Stimulated activated CD4-positive, alpha-beta T cell treated with anti-CD3 and anti-CD28 coated beads, TNF-alpha, amount 100 ng/mL, for 24 hours (primary cell): ENCODE data around the gene TPM1.

ENCODE experiments used
- DNase-seq, 3 experiments: peaks; one replicate each; pipeline ENCODE4 v3.0.0-alpha.2; 2020; ENCODE audit warnings: low read depth in 3 of 3

TPM1 gene

GRCh38 chr15:63016234-63016633 lies 26.3 kb upstream of the TPM1 start:
- DNase-seq, result no peak

GRCh38 chr15:63018639-63019038 lies 23.9 kb upstream of the TPM1 start:
- no peak for DNase-seq

- DNase-seq, result no peak
These were observed 22.9 kb upstream of the TPM1 start for GRCh38 chr15:63019511-63020109.

GRCh38 chr15:63020128-63020527 lies 22.4 kb upstream of the TPM1 start:
- DNase-seq, result no peak

DNA sequence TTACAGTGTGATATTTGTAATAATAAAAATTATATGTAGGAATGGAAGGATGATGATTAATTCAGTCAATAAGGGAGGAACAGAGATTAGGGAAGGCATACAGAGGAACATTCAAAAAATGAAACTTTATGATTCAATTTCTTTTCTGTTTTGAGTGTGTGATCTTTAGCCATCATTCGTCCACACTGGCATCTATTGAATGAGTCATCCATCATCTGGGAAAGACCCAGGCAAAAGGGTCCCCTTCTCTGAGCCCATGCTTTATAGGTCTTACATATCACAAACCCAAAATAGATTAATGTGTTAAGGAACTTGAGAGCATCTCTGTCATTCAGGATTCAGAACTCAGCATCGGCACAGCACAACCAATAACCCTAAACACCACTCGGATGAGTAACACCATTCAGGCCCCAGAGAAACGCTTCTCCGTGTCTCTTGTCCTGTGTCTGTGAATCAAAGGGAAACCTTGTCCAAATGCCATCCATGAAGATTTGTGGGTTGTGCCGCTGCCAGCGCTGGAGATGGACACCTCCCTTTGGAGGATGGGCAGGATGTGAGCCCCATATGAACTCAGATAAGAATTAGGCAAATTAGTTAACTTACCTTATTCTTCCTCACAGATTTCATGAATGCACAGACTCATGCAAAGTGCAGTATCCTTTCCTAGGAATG lies 21.7 kb upstream of the TPM1 start:
- no peak for DNase-seq

GRCh38 chr15:63022181-63022580 lies 20.4 kb upstream of the TPM1 start:
- no peak for DNase-seq

DNA sequence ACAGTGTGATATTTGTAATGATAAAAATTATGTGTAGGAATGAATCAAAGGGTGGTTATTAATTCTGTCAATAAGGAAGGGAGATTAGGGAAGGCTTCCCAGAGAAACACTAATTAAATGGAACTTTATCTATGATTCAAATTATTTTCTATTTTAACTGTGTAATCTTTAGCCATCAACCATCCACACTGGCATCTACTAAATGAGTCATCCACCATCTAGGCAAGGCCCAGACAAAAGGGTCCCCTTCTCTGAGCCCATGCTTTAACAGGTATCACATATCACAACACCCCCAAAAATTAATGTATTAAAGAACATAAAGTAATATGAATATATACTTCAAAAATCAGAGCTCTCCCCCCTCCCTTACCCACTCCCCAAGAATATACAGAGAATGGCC lies 19.9 kb upstream of the TPM1 start:
- DNase-seq, result no peak

DNA sequence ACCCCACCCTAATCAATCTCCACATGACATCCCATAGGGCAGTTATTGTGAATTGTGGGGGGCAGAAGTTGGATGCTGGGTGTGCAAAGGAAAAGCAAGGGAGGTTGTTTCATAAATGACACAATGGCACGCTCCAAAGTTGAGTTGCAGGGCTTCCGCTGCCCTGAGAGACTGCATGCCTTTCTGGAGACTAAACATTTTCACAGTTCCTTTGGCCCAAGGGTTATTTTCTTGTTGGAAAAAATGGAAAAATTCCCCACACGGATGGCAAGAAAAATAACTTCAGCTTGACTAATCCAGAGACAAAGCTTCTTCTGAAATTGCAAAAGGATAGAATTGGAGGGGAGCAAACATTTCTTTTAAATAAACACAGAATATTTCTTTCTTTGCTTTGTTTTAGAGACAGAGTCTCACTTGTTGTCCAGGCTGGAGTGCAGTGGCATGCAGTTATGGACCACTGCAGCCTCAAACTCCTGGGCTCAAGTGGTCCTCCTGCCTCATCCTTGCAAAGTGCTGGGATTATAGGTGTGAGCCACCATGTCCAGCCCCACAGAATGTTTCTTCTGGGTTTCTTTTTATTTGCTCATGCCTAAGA lies 19.1 kb upstream of the TPM1 start:
- no peak for DNase-seq

DNA sequence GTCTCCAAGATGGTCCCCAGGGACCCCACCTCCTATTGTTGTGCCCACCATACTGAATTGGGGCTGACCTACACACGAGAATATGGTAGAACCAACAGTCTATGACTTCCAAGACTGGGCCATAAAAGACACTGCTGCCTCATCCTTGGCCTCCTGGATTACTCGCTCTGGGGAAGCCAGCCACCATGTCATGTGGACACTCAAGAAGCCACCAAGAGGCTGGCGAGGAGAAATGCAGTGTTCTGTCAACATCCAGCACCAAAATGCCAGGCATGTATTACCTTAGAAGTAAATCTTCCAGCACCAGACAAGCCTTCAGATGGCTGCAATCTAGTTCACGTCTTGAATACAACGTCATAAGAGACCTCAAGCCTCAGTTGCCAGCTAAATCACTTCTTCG lies 17.1 kb upstream of the TPM1 start:
- no peak for DNase-seq

DNA sequence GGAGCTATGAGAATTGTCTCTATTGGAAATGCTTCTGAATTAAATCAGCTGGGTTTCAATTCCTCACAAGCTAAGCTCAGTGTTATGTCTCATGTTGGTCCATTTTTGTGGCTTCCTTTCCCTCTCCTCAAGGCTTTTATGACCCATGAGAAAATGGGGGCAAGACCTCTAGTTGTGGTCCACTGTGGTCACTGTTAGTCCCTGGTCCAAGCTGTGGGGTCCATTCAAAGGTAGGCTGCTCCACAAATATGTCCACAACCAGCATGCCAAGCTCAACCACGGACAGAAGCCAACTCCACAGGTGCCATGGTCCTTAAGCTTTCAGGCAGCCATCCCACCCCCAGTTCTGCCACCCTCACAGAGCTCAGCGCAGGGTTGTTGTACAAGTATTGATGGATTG lies 14.9 kb upstream of the TPM1 start:
- DNase-seq, result no peak

- DNase-seq, result no peak
These were observed 14.0 kb upstream of the TPM1 start for GRCh38 chr15:63028442-63029110.

DNA sequence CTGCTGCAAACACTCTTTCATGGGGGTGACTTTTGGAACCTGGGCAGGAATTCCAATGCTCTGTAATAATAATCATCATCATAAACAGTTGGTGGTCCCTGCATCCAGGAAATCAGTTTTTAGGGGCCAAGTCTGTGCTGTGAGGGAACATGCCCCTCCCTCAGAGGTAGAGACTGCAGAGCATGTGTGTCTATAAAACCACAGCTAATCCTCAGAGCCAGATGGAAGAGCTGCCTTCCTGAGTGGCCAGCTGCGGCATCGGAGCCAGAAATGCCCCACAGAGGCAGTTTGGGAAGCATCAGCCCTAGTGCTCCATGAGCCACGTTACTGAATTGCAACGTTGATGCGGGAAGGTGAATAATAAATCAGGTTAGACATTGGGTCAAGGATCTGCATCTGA lies 12.9 kb upstream of the TPM1 start:
- no peak for DNase-seq

DNA sequence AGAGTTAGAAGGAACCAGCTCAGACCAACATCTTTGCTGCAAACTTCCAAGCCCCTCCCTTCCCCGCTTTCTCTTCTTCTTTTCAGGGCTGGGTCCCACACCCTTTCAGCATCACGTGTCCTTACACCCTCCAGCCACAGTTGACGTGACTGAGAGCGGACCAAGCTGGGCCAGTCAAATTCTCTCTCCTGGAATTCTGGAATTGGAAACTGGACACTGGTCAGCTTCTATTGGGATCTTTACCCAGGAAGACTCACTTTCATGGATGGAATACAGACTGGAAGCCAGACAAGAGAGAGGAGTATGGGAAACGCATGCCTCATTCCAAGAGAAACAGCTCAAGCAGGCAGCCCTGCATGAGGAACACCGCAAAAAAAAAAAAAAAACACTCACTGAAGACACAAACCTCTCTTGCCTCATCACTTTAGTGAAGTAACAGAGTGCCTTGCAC lies 12.4 kb upstream of the TPM1 start:
- DNase-seq, result no peak

GRCh38 chr15:63034578-63034977 lies 8.0 kb upstream of the TPM1 start:
- no peak for DNase-seq

DNA sequence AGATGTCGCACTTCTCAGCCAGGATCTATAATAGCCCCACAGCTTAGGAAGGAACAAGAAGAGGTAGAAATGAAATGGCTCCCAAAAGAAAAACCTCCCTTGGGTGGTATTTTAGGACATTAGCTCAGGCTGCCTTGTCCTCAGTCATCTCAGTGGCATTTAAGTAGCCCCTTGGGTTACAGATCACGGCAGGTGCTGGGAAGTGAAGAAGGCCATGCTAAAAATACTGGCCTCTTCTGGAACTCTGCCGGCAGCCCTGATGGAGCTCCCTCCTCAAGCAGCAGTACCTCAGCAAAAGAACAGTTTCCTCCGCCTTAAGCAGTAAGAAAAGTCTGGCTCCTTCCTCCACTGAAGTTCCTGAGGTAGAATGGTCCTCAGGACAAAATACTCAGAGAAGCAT lies 7.3 kb upstream of the TPM1 start:
- DNase-seq, result no peak

DNA sequence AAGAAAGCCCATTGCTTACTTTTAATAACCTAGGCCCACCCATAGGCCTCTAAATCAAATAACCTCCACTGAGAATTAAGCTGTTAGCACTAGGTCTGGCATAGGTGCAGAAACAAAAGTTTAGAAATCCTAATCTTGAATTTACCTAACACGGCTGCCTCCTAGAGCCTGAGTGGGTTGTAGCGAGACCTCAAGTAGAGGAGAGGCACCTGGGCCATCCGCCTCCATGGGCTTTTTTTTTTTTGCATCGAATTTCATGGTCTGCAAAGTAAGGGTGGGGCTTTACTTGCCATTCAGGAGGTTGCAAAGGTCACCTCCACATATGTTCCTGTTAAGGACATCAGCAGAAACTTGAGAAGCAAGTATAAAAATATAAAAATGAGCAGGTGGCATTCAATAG lies 6.6 kb upstream of the TPM1 start:
- no peak for DNase-seq

GRCh38 chr15:63037976-63038720 lies 4.4 kb upstream of the TPM1 start:
- DNase-seq, result no peak

- DNase-seq, result no peak
These were observed 3.4 kb upstream of the TPM1 start for GRCh38 chr15:63038926-63039673.

GRCh38 chr15:63039811-63040210 lies 2.7 kb upstream of the TPM1 start:
- DNase-seq, result no peak

GRCh38 chr15:63040509-63040908 lies 2.0 kb upstream of the TPM1 start:
- no peak for DNase-seq

- DNase-seq, result no peak
These were observed 1.6 kb upstream of the TPM1 start for GRCh38 chr15:63040954-63041353.
